ENCODE data around the gene SORBS2.

DNA sequence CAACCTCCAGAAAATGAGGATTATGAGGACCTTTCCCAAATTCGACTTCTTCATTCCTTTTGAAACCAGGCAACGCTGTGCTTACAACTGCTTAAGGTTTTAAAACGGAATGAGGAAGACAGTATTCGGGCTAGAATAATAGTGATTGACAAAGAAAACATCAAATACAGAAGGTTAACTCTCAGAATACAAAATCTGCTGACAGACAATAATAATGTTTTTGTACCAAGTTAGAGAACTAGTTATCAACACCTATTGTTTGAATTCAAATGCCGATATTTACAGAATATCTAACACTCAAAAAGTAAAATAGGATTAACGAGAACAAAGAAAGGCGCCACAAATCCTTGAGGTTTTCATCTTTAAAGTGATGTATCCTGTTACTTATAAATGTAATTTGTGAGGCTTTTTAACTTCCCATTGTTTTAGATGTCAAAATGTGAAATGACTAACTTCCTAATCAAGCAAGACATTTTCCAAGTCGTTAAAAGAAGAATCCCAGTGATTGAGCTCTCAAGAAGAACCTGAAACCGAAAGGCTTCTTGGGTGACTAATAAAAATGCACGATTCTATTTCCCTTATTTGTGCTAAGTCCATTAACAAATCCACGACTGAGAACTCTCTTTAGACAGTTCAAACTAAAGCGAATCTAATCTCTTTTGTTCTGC, 118.3 kb downstream of the SORBS2 start:
- TF ChIP-seq, protein P1, sequence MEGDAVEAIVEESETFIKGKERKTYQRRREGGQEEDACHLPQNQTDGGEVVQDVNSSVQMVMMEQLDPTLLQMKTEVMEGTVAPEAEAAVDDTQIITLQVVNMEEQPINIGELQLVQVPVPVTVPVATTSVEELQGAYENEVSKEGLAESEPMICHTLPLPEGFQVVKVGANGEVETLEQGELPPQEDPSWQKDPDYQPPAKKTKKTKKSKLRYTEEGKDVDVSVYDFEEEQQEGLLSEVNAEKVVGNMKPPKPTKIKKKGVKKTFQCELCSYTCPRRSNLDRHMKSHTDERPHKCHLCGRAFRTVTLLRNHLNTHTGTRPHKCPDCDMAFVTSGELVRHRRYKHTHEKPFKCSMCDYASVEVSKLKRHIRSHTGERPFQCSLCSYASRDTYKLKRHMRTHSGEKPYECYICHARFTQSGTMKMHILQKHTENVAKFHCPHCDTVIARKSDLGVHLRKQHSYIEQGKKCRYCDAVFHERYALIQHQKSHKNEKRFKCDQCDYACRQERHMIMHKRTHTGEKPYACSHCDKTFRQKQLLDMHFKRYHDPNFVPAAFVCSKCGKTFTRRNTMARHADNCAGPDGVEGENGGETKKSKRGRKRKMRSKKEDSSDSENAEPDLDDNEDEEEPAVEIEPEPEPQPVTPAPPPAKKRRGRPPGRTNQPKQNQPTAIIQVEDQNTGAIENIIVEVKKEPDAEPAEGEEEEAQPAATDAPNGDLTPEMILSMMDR (IDR thresholded peaks at IDR 0.05) = no peak
- TF ChIP-seq EP300 (IDR thresholded peaks at IDR 0.05; ENCODE audit: low read depth) (no peak), POLR2AphosphoS5 (IDR thresholded peaks at IDR 0.05) (no peak), POLR2A (IDR thresholded peaks at IDR 0.05) (no peak)

Data from transverse colon (tissue), 4 donors.